ENCODE measurements around the gene TNXB.
"Not testable (repeated sequence)": the region's sequence is repeated elsewhere in the genome, so short reads cannot be mapped to it uniquely, and the experiment has no call there.

Gene TNXB

DNA sequence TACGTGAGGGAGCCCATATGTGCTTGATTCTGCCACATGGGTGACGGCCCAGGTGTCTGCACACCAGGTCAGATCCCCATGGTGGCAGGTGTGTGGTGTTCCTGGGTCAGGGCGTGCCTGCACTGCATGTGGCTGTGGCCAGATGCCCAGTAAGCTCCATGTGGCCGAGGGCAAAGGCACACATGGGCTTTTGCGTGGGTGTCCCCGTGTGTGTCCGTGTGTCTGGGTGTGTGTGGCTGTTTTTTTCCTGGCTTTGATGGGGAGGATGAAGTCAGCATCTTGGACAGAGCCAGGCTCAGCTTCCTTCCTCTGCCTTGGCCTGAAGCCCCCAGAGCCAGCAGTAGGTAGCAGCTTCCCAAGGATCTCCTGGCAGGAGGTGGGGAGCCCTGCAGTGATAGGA, 1.5 kb upstream of the TNXB start:
- DNase-seq (ENCODE audit: low read depth): no peak

DNA sequence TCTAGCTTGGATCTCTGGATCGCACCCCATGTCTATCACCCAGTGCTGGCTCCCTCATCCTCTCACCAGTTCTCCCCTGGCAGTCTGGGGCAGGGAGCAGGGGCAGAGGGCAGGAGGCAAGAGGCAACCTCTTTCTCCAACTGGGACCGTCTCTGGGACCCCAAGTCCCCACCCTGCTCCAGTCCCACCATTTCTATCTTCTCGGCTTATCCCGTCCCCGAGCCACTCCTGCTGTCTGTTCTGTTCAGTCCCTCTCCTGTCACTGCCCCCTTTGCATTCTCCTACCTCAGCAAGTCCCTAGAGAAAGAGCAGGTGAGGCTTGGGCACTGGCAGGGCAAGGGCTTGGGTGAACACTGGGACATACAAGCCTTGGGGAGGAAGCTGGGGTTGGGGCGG, 625 bp upstream of the TNXB start:
- no peak for DNase-seq (ENCODE audit: low read depth)

DNA sequence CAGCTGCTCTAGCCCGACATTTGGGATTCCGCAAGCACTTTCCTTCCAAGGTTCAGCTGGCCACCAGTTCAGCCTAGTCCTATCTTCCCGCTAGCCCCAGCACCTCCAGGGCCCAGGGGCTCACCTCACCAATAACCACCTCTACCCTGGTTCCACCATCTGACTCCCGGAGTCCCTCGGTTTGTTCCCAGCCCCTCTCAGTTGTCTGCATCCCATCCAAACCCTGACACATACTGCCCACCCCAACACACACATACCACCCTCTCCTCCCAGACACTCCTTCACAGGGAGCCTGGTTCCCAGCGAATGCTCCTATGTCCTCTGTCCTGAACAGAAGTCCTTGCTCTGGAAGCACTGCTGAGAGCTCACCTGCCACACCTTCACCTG, 418 bp downstream of the TNXB start:
- no peak for DNase-seq (ENCODE audit: low read depth)

DNA sequence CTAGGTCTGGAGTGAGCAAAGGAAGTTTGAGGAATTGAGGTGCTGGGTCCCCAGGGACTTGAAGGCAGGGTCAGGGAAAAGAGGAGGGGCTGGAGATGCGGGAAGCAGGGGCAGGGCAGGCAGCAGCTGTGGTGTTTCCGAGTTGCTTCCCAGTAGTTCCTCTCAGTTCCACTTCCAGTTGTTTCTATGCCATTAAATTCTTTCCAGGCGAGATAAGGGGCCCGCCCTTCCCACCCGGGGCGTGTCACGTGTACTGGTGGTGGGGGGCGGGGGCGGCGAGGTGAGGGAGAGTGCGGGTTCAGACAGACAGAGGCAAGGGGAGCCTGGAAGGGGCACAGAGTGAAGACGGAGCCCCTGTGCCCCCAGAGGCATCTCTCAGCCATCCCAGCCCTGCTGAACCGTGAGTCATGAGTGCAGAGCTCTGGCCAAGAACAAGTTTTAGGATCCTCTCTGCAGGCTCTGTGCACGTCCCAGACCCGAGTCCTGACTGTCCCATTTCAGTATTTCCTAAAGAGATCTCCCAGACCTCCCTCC, 977 bp downstream of the TNXB start:
- DNase-seq (ENCODE audit: low read depth): no peak

DNA sequence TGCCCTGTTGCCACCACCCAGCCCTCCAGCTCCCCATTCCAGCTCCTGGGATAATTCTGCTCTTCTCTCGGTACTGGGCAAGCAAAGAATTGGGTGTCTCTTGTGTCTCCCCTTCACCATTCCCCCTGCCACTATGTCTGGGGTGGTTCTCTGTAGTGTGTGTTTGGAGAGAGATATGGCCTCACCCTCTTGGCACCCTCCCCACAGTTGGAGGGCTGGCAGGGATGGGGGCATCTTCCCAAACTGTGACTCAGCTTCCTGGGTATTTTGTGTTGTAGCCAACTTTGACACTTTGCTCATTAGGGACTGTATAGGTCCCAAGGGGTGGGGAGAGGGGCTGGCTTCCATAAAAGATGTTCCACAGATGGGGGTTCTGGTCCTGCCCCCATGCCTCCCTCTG, 1.7 kb downstream of the TNXB start:
- DNase-seq (ENCODE audit: low read depth): no peak

DNA sequence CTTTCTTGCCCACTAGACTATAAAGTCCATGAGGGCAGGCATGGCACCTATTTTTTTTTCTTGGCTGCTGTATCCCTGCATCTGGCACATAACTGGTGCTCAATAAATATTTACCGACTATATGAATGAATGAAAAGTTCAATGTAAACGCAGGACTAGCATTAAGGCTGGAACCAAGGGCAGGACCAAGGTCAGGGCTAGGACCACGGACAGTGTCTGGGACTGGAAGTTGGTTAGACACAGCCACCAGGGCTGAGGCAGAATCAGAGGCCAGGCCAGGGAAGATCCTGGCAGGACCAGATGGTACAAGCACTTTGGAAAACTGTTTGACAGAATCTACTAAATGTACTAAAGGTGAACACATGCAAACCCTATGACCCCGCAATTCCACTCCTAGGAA, 3.7 kb downstream of the TNXB start:
- no peak for DNase-seq (ENCODE audit: low read depth)

DNA sequence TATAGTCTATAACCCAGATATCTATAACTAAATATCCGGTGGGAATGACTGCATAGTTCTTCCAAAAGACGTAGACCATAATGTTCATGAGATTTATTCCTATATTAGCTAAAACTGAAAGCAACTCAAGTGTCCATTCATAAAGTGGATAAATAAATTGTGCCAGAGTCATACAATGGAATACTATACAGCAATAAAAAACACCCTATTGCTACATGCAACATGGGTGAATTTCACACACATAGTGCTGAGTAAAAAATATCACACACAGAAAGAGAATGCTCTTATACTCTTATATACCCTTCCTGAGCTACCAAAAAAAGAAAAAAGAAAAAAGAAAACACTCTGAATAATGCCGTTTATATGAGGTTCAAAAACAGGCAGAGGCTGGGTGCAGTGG, 6.9 kb downstream of the TNXB start:
- DNase-seq (ENCODE audit: low read depth): no peak

DNA sequence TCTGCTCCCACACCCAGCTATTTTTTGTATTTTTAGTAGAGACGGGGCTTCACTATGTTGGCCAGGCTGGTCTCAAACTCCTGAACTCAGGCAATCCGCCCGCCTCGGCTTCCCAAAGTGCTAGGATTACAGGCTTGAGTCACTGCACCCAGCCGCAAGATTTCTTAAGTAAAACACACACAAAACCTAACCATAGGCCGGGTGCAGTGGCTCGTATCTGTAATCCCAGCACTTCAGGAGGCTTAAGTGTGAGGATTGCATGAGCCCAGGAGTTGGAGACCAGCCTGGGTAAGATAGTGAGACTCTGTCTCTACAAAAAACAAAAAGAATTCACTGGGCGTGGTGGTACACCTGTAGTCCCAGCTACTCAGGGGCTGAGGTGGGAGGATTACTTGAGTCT, 8.9 kb downstream of the TNXB start:
- not testable (repeated sequence) for DNase-seq (ENCODE audit: low read depth)

DNA sequence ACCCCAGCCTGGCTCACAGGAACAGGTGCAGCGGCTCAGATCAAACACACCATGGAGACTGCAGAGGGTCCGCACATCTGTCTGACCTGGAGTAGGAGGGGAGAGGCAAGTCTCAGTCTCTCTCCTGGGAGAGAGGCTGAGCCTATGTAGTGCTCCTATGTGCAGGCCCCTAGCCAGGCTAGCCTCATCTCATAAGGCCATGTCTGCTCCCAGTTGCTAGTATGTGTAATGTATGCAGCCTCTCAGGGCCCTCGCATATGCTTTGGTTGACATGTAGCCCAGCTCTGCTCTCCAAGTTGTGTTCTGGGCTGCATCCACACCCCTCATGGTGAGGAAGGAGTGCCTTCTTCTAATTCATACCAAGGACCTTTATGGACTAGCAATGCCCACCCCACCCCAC, 11.8 kb downstream of the TNXB start:
- no peak for DNase-seq (ENCODE audit: low read depth)

DNA sequence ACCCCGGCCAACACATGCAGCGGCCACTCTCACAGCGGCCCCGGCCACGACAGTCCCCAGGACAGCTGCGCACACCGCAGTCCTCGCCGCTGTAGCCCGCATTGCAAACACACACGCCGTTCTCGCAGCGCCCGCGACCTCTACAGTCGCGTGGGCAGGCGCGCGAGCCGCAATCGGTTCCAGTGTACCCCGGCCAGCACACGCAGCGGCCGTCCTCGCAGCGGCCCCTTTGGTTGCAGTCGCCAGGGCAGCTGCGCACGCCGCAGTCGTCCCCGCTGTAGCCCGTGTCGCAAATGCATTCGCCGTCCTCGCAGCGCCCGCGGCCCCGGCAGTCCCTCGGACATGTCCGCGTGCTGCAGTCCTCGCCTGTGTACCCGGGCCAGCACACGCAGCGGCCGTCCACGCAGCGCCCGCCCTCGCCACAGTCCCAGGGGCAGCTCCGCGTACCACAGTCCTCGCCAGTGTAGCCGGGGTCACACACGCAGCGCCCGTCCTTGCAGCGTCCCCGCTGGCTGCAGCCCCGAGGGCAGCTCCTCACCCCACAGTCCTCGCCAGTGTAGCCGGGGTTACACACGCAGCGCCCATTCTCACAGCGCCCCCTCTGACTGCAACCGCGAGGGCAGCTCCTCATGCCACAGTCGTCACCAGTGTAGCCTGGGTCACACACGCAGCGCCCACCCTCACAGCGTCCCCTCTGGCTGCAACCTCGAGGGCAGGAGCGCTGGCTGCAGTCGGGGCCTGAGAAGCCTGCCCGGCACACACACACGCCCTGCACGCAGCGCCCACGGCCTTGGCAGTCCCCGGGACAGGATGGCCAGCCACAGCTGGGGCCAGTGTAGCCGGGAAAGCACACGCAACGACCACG, 12.5 kb downstream of the TNXB start:
- no peak for DNase-seq (ENCODE audit: low read depth)

DNA sequence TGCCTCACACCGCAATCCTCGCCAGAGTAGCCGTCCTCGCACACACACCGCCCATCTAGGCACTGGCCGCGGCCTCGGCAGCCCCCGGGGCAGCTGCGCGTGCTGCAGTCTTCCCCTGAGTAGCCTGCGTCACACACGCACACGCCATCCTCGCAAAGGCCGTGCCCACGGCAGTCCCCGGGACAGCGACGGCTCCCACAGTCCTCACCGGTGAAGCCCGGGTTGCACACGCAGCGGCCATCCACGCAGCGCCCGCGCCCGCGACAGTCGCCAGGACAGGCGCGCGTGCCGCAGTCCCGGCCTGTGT, 13.1 kb downstream of the TNXB start:
- DNase-seq (ENCODE audit: low read depth): no peak

DNA sequence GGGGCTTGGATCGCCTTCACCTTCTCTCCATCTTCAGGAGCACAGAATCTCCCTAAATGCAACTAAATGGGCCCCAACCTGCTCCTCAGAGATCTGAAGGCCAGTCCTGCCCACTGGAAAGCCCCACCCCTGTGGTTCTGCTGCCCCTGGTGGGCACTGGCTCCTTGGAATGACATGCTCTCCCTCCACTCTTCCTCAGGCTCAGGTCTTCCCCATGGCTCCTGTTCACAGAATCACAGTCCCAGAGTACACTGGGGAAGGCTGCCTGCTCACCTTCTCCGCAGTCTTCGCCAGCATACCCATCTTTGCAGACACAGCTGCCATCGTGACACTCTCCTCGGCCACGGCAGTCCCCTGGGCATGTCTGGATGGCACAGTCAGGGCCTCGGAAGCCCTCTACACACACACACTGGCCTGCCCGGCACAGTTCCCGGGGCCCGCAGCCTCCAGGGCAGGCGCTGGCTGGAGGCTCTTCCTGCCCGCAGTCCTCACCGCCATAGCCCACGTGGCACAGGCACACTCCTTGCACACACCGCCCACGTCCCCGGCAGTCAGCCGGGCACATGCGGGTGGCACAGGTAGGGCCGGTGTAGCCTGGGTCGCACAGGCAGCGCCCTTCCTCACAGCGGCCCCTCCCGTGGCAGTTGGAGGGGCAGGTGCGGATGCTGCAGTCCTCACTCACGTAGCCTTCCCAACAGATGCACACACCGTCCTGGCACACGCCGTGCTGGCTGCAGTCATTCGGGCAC, 13.6 kb downstream of the TNXB start:
- DNase-seq (ENCODE audit: low read depth): no peak

DNA sequence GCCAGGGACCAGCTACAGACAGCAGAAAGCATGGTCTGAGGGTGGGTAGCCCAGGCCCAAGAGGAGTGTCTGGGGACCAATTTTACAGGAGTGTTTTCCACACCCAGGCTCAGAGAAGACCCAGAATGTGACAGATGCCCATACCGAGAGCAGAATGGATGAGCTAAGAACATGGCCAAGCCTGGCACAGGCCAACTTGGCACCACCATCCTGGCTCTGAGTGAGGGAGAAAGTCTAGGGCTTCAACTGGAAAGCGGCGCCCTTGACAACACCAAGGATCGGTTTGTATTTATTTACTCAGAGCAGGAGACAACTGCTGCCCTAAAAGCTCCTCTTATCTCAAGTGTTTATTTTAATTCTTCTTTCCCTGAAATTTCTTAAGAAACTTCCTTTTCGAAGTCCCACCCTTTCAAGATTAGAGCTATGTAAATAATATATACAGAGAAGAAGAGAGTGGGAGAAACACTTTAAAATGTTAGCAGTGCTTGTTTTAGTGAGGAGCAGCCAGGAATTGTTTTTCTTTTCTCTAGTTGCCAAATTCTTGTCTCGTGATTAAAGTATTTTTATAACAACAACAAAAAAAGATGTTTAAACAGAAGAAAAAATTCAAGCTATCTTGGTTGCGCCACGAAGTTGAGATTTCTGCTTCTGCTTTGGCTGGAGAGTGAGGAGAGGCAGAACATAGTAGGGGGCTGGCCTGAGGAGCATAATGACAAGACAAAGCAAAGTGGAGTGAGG, 16.2 kb downstream of the TNXB start:
- no peak for DNase-seq (ENCODE audit: low read depth)

DNA sequence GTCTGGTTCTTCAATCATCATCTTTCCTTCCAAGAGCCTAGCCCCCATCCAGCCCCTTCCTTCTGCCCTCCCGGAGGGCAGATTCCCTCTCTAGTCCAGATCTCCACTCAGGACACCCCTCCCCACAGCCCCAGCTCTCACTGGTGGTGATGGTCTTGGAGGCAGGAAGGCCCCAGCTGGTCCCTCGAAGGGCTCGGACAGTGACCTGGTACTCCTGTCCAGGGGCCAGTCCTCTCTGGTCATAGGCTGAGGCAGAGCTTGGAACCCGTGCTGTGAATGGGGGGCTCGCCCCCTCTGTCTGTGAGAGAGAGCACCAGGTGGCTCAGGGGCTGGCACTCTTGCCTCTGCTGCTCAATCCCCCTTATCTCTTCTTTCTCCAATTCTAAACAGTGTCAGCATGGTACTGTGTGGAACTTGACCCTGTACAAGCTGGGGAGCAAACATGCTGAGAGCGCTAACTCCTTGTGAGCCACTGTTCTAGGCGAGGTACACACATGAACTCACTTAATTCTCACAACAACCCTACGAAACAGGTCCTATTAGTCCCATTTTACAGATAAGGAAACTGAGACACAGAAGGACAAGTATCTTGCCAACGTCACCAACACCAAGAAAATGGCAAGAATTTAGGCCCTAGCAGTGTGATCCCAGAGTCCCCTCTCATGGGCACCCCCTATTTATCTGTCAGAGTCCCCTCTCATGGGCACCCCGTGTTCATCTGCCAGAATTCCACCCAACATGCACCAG, 19.9 kb downstream of the TNXB start:
- no peak for DNase-seq (ENCODE audit: low read depth)

DNA sequence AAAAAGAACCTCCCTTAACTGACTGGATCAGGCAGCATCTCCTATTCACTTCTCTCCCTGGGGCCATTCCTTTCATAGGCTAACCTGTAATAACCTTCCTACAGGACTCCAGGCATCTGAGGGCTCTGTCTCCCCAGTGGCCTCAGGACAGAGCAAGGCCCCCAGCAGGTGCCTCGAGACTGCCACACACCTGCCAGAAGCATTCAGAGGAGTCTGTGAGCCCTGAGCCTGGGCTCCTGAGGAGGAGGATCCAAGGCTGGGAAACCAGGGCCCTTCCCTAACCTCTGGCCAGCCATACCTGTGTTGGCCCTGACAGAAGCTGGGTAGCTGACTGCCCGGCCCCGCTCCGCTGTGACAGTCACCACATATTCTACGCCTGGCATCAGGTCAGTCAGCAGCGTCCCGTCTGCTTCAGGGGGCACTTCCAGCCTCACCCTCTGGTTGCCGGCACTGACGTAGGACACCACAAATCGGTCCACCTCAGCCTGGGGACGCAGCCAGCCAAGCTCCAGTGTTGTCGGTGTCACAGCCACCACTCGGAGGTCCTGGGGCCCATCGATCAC, 20.6 kb downstream of the TNXB start:
- DNase-seq (ENCODE audit: low read depth): no peak

DNA sequence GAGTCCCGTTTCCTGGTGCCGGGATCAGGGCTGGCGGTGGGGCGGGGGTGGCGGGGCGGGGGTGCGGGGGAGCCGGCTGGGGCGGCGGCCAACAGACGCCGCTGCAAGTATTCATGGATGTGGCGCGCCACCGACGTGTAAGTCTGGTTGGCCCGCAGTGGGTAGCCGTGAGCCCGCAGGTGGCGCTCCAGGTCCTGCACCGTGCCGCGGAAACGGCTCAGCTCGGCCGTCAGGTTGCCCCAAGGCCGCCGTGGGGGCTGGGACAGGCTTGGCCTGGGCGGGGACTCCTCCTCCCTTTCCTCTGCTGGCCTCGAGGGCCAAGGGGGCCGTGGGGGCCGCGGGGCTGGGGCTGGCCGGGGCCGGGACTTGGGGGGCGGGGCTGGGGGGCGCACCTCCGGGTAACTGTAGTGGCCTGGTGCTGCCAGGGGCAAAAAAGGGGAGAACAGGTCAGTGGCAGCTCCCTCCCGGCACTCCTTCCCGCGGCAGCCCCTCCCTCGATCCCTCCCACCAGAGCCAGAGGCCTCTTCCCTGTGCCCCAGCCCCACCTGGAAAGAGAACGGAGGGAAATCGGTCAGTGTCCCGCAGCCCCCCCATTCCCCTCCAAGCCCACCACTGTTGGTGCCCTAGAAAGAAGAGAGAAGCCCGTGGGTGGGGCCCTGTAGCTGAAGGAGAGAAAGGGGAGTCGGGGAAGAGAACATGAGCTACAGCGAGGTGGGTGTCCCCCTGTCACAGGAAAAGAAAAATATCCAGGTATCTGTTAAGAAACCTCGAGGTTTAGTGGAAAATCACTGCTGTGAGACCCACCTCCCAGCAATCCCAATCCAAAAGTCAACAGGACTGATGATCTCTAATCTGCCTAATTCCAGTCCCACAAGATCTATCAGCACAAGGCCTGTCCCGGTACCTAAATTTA, 21.3 kb downstream of the TNXB start:
- DNase-seq (ENCODE audit: low read depth): peak; percentile 48

DNA sequence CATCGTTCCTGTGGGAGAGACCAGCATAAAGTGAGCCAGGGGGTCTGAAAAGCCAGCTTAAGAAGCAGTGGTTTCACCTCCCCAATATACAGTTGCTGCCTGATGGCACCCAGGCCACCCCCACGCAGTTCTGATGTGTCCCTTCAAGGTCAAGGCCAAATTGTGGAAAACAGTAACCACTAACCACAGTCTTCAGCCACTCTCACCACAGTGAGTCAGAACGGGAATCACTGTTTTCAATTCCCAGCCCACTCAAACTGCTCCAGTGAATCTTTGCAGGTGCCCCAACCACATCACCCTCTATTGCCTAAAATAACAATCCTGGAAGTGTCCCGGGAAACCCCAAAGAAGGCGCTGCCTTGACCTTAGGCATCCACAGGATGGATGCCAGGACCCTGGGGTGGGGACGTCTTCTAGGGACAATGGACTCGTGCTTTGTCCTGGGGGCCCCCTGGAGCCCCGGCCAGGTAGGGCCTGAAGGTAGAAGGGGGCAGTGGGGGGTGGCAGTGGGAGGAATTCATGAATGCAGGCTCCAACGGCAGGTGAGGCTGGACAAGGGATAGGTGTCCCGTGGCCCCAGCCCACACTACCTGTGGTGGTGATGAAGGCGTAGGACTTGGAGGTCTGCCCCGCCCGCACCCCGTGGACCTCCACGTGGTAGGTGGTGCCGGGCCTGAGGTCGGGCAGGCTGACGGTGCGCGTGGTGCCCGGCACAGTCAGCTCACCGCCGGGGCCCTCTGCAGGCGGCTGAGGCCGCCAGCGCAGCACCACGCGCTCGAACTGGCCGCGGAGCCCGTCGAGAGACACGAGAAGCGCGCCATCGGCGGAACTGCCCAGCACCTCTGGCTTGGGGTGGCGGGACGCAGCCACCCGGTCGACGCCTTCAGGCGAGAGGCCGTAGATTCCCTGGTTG, 22.2 kb downstream of the TNXB start:
- DNase-seq (ENCODE audit: low read depth): no peak

DNA sequence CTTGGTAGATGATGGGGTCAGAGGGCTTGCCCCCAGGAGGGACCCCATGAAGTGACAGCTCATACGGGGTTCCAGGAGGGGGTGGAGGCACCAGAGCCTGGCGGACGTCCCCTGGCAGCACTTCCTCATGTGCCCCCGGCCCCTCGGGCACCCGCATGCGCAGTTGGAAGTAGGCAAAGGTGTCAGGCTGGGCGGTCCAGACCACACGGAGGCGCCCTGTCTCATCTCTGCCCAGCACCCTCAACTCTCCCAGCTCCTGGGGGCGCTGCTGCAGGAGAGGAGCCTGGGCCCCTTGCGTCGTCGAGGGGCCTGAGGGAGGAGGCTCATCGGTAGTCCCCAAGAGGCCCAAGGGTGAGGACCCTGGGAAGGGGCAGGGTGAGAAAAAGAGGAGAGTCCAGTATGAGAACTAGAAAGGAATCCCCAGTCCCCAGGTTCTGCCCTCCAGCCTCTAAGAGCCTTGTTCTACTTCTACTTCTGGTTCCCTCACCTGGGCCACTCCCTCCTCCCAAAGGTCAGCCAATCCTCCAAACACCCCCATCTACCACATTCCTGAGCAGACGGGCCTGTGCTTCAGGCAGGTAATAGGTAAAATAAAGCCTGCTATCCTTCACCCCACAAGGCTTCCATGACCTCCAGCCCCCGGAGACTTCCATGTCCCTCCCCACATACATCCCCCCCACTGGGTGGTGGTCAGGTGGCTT, 23.2 kb downstream of the TNXB start:
- no peak for DNase-seq (ENCODE audit: low read depth)

DNA sequence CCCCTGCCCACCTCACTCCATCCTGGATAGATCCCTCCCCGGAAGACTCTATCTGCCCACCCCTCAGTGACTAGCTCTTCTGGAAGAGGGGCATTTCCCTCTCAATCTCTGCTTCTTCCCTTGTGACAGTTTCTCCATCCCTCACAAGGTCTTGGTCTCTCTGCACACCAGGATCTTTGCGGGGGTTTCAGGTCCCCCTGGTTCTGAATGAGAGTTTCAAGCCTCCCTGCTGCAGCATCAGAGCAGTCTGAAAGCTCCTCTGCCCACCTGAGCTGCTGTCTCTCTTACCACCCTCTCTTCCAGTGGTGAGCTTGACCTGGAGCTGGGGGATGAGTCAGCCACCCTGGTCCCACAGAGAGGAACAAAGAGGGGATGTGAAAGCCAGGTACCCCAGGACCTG, 24.4 kb downstream of the TNXB start:
- no peak for DNase-seq (ENCODE audit: low read depth)
